ENCODE data around the gene DGKG. TPM values are rescaled to one million over a fixed set of nuclear protein-coding genes. Genes with fewer than 3 reads are reported as not detected.
A peak's percentile ranks its signal among the peaks of the same experiment; 100 is the strongest.

Gene DGKG
- total RNA-seq, 4 donors from 2014 or later = 1.1 to 9.5 (median 1.7) TPM

DNA sequence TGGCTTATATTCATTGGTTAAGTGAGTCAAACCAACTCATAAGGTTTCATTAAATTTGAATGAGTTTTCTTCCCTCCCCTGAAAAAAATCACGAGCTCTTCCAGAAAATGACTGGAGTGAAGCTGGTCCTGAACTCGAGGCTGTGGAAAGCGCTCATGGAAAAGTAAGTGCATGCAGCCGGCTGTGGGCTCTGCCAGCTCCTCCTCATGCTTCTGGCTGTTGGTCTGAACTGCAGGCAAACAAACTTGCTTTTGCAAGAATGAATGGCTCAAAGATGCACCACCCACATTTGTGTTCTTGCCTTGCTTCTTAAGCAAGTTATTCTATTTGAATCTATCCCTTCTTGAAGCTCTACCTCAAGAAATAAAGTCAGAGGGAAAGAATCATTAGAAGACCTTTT is 259.3 kb downstream of the DGKG start:
- TF ChIP-seq, protein P1, sequence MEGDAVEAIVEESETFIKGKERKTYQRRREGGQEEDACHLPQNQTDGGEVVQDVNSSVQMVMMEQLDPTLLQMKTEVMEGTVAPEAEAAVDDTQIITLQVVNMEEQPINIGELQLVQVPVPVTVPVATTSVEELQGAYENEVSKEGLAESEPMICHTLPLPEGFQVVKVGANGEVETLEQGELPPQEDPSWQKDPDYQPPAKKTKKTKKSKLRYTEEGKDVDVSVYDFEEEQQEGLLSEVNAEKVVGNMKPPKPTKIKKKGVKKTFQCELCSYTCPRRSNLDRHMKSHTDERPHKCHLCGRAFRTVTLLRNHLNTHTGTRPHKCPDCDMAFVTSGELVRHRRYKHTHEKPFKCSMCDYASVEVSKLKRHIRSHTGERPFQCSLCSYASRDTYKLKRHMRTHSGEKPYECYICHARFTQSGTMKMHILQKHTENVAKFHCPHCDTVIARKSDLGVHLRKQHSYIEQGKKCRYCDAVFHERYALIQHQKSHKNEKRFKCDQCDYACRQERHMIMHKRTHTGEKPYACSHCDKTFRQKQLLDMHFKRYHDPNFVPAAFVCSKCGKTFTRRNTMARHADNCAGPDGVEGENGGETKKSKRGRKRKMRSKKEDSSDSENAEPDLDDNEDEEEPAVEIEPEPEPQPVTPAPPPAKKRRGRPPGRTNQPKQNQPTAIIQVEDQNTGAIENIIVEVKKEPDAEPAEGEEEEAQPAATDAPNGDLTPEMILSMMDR (IDR thresholded peaks at IDR 0.05) = no peak
- no peak for TF ChIP-seq POLR2A (IDR thresholded peaks at IDR 0.05)
- intact Hi-C loops (cut with DNase I; ENCODE audit: low total_unique reads) = no loop called here
- peak in 1 of 2 donors; percentile 35 for DNase-seq (ENCODE audit: low spot score in 2 of 2)
- 16 to 33% methylated on average over 4 of the region's 4 CpGs for WGBS, 2 donors
- no peak overlapping the region for H3K4me3 ChIP-seq (ENCODE audit: low read depth, poor library complexity, severe bottlenecking)

- intact Hi-C loops (cut with DNase I; ENCODE audit: low total_unique reads) = no loop called here
- DNase-seq (ENCODE audit: low spot score in 2 of 2) = no peak
- TF ChIP-seq, protein P1 (IDR thresholded peaks at IDR 0.05) = no peak
- TF ChIP-seq POLR2A (IDR thresholded peaks at IDR 0.05) = no peak
- H3K4me3 ChIP-seq (ENCODE audit: low read depth, poor library complexity, severe bottlenecking) = no peak overlapping the region
- 77 to 83% methylated on average over 3 of the region's 3 CpGs for WGBS, 2 donors
Observed at GRCh38 chr3:186100398-186100797, 261.6 kb downstream of the DGKG start.

DNA sequence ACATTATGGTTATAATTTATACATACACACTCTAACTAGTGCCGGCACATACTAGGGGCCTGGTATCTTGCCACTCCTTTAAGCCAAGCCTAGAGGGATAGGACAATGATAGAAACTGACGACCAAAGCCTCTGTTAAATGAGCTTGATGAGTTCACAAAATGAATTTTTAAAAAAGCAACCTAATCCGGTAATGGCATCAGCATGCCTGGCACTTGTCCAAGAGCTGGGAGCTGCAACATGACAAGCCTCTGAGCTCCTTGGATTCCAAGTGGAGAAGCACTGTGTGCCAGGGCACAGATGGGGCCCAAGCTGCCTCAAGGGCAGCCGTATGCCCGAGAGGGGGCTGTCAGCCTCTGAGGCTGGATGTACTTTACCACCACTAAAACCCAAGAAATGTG is 262.9 kb downstream of the DGKG start:
- WGBS, 2 donors = 23 to 38% methylated on average over 5 of the region's 5 CpGs
- no peak overlapping the region for H3K4me3 ChIP-seq (ENCODE audit: low read depth, poor library complexity, severe bottlenecking)
- TF ChIP-seq, protein P1 (IDR thresholded peaks at IDR 0.05) = no peak
- no peak for TF ChIP-seq POLR2A (IDR thresholded peaks at IDR 0.05)
- peak; percentile 39 to 91 for DNase-seq (ENCODE audit: low spot score in 2 of 2)
- intact Hi-C loops (cut with DNase I; ENCODE audit: low total_unique reads) = no loop called here

DNA sequence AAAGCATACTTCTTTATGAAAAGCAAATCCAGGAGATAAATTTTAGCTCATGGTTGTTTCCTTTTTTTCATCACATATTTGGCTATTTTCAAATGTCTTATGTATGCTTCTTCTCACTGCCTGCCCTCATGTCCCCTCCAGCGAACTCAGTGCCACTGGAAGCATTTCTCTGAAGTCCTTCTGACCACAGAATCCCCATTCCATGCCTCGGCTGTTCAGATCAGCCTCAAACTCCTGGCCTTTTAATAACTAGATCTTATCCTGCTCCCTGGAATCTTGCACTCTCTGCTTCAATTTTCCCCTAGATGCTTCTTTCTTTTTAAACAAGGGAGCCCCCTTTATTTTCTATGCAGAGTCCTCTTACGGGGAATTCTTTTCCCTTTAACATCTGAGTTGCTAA is 263.3 kb downstream of the DGKG start:
- DNase-seq (ENCODE audit: low spot score in 2 of 2) = no peak
- WGBS, 2 donors = 38 to 45% methylated on average over 3 of the region's 3 CpGs
- no peak overlapping the region for H3K4me3 ChIP-seq (ENCODE audit: low read depth, poor library complexity, severe bottlenecking)
- no peak for TF ChIP-seq POLR2A (IDR thresholded peaks at IDR 0.05)
- TF ChIP-seq, protein P1 (IDR thresholded peaks at IDR 0.05) = no peak
- intact Hi-C loops (cut with DNase I; ENCODE audit: low total_unique reads) = no loop called here

GRCh38 chr3:186097663-186098451 is 264.2 kb downstream of the DGKG start:
- peak; percentile 58 to 86 for DNase-seq (ENCODE audit: low spot score in 2 of 2)
- WGBS, 2 donors = 0 to 5% methylated on average over 16 of the region's 16 CpGs

More at GRCh38 chr3:186097663-186098451, 264.2 kb downstream of the DGKG start:
- intact Hi-C loops (cut with DNase I; ENCODE audit: low total_unique reads) = no loop called here
- H3K4me3 ChIP-seq (ENCODE audit: low read depth, poor library complexity, severe bottlenecking) = no peak overlapping the region
- no peak for TF ChIP-seq POLR2A (IDR thresholded peaks at IDR 0.05)
- TF ChIP-seq, protein P1 (IDR thresholded peaks at IDR 0.05) = no peak

Data from lower leg skin (tissue), 4 donors.